Fibroblast of lung (primary cell): ENCODE data around the gene RNFT1. TPM values are rescaled to one million over a fixed set of nuclear protein-coding genes. Genes with fewer than 3 reads are reported as not detected.

Experiments used
- DNase-seq, 2 donors: peaks; one replicate each; pipeline versions ENCODE4 v3.0.0 to v3.0.0-alpha.2; 2010; ENCODE audit warnings: low read depth in 2 of 2
- H2AFZ ChIP-seq: 2 replicates; pipeline ENCODE4 v1.5.1; 2012; ENCODE audit warnings: low read length, control low read depth, inconsistent platforms
- H3K27ac ChIP-seq: 2 replicates; pipeline ENCODE4 v1.5.1; 2011; ENCODE audit warnings: low read length, control low read depth; ENCODE audit not compliant: insufficient read depth
- H3K27me3 ChIP-seq: 2 replicates; pipeline ENCODE4 v1.5.1; 2011; ENCODE audit warnings: mild to moderate bottlenecking, low read length; ENCODE audit not compliant: control insufficient read depth, insufficient read depth
- H3K36me3 ChIP-seq: 2 replicates; pipeline ENCODE4 v1.5.1; 2011; ENCODE audit warnings: low read length; ENCODE audit not compliant: control insufficient read depth, insufficient read depth
- H3K4me1 ChIP-seq: 2 replicates; pipeline ENCODE4 v1.5.1; 2011; ENCODE audit warnings: low read length; ENCODE audit not compliant: control insufficient read depth, insufficient read depth; ENCODE audit errors: extremely low read depth
- H3K4me2 ChIP-seq: 2 replicates; pipeline ENCODE4 v1.5.1; 2011; ENCODE audit warnings: low read length, control low read depth; ENCODE audit not compliant: insufficient read depth; ENCODE audit errors: extremely low read depth
- H3K4me3 ChIP-seq, 4 experiments: fragments of 200-600 bp in 1 of 4; sonication (generic) in 1 of 4; replicated peaks in 1 of 4; 2 replicates each; pipeline ENCODE4 v1.5.1; 2011 to 2016; ENCODE audit warnings: low read length in 4 of 4, low read depth in 3 of 4, mild to moderate bottlenecking in 3 of 4, control low read depth in 2 of 4, inconsistent platforms in 1 of 4, mixed read lengths in 1 of 4; ENCODE audit not compliant: insufficient read depth in 1 of 4; ENCODE audit errors: control extremely low read depth in 1 of 4
- H3K79me2 ChIP-seq: 2 replicates; pipeline ENCODE4 v1.5.1; 2012; ENCODE audit warnings: mild to moderate bottlenecking, low read length, inconsistent platforms; ENCODE audit not compliant: control insufficient read depth, insufficient read depth
- H3K9ac ChIP-seq: 2 replicates; pipeline ENCODE4 v1.5.1; 2011; ENCODE audit warnings: mild to moderate bottlenecking, low read length, control low read depth; ENCODE audit not compliant: insufficient read depth
- H3K9me3 ChIP-seq: 2 replicates; pipeline ENCODE4 v1.5.1; 2012; ENCODE audit warnings: low read depth, low read length; ENCODE audit not compliant: control insufficient read depth, insufficient read depth
- H4K20me1 ChIP-seq: 2 replicates; pipeline ENCODE4 v1.5.1; 2011; ENCODE audit warnings: low read length; ENCODE audit not compliant: control insufficient read depth, insufficient read depth; ENCODE audit errors: extremely low read depth
- CTCF ChIP-seq, 2 donors: IDR thresholded peaks in 1 of 2; conservative IDR thresholded peaks in 1 of 2; 1 replicate in 1 of 2; 2 replicates in 1 of 2; pipeline ENCODE4 v1.5.1; 2011 to 2012; ENCODE audit warnings: low read length in 2 of 2, control low read depth in 1 of 2, inconsistent platforms in 1 of 2, low read depth in 1 of 2, mild to moderate bottlenecking in 1 of 2
- EZH2 ChIP-seq: IDR thresholded peaks from 2 replicates; pipeline ENCODE4 v1.5.1; 2012; ENCODE audit warnings: low read length, control low read depth, mild to moderate bottlenecking; ENCODE audit errors: missing control alignments
- polyA plus RNA-seq, 2 donors: library from polyadenylated mRNA; depleted of rRNA in 1 of 2; stranded (reverse) in 1 of 2; unstranded in 1 of 2; fragments of >200 nt; gene quantifications; 2 replicates each; pipeline ENCODE4 v1.2.1, GENCODE V29; 2011 to 2012; ENCODE audit warnings: missing spikeins in 1 of 2
- total RNA-seq: library from RNA; depleted of rRNA; stranded (reverse); fragments of >200 nt; gene quantifications from 2 replicates; pipeline ENCODE4 v1.2.1, GENCODE V29; 2014

The RNFT1 gene
- total and polyA plus RNA-seq, 2 donors (not counting 1 experiment from before 2014, with no cell fraction given) = 13.4 to 14.8 TPM

DNA sequence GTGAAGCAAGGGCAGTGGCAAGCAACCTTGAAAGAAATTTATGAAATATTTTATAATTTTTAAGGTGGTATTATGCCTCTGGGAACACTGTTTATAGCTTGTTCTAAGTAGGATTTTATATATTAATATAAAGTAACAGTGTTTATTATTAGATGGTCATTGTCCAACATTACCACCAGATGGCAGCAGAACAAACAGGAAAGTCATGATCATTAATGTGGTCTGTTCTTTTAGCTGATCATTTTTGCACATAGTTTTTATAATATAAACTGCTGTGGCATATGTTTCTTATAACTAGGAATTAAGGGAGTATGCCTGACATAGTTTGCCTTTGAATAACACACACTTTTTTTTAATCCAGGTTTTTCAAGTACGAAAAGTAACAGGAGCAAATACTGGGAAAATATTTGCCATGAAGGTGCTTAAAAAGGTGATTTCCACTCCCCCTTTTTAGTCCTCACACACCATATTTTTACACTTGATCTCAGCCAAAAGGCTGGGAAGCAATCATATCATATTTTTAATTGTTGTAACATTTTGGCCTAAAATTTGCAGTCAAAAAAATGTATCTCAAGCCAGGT is 50.2 kb downstream of the RNFT1 start:
- Histone ChIP-seq H3K27me3 (no peaks in the 10 kb centered on the region), H3K79me2 (no peaks in the 10 kb centered on the region), H2AFZ (no peak overlapping the region), H4K20me1 (no peaks in the 10 kb centered on the region), H3K4me2 (no peak overlapping the region), H3K36me3 (peaks cover 4% of the 10 kb centered on the region), H3K4me3 (no peak overlapping the region), H3K9me3 (no peaks in the 10 kb centered on the region), H3K4me1 (no peaks in the 10 kb centered on the region), H3K27ac (no peak overlapping the region), H3K9ac (no peak overlapping the region)
- DNase-seq = peak; percentile 33 to 69
- TF ChIP-seq EZH2 = no peak
- peak; percentile 34 to 55 for TF ChIP-seq CTCF (conservative IDR thresholded peaks at IDR 0.05 in 1 of 2, IDR thresholded peaks at IDR 0.05 in 1 of 2; ENCODE audit: low read depth in 1 of 2, low read length in 2 of 2)

DNA sequence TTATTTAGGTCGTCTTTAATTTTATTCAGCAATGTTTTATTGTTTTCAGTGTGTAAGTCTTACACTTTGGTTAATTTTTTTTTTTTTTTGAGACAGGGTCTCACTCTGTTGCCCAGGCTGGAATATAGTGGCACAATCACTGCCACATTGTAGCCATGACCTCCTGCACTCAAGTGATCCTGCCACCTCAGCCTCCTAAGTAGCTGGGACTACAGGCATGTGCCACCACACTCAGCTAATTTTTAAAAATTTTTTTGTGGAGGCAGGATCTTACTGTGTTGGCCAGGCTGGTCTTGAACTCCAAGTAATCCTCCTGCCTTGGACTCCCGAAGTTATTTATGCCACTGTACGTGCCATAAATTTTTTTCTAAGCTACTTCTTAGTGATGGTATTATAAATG is 57.1 kb downstream of the RNFT1 start:
- H3K4me1 ChIP-seq = no peaks in the 10 kb centered on the region
- H3K9ac ChIP-seq = no peak overlapping the region
- no peak overlapping the region for H2AFZ ChIP-seq
- H3K27me3 ChIP-seq = no peaks in the 10 kb centered on the region
- no peaks in the 10 kb centered on the region for H3K9me3 ChIP-seq
- TF ChIP-seq EZH2 = no peak
- no peak overlapping the region for H3K27ac ChIP-seq
- H3K79me2 ChIP-seq = peaks cover 16% of the 10 kb centered on the region
- H3K4me2 ChIP-seq = no peak overlapping the region
- H3K36me3 ChIP-seq = no peaks in the 10 kb centered on the region
- H4K20me1 ChIP-seq = no peaks in the 10 kb centered on the region
- H3K4me3 ChIP-seq = no peak overlapping the region
- no peak for DNase-seq

DNA sequence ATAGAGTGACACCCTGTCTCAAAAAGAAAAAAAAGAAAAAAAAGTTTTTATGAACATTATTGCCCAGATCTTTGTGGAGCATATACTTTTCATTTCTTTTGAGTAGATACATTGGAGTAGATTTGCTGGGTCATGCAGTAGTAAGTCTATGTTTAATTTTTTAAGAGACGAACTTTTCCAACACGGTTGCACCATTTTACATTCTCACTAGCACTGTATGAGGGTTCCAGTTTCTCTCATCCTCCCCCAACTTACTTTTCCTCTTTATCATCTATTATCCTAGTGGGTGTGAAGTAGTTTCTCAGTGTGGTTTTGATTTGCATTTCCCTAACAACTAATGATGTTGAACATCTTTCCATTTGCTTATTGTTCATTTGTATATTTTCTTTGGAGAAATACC is 61.1 kb downstream of the RNFT1 start:
- H3K9me3 ChIP-seq = no peaks in the 10 kb centered on the region
- no peak overlapping the region for H2AFZ ChIP-seq
- no peak for DNase-seq
- H3K27ac ChIP-seq = no peak overlapping the region
- H3K79me2 ChIP-seq = peaks cover 34% of the 10 kb centered on the region
- no peaks in the 10 kb centered on the region for H3K4me1 ChIP-seq
- H3K4me2 ChIP-seq = no peak overlapping the region
- no peaks in the 10 kb centered on the region for H4K20me1 ChIP-seq
- TF ChIP-seq CTCF (conservative IDR thresholded peaks at IDR 0.05 in 1 of 2, IDR thresholded peaks at IDR 0.05 in 1 of 2; ENCODE audit: low read depth in 1 of 2, low read length in 2 of 2) (no peak), EZH2 (no peak)
- no peak overlapping the region for H3K9ac ChIP-seq
- no peak overlapping the region for H3K4me3 ChIP-seq
- no peaks in the 10 kb centered on the region for H3K36me3 ChIP-seq
- no peaks in the 10 kb centered on the region for H3K27me3 ChIP-seq

Other genes starting within 250 kb of the RNFT1 start
- 4.6 and 5.6 TPM in 2 replicates for gene TUBD1, start 71.8 kb downstream of the RNFT1 start, total RNA-seq
- gene TUBD1, start 71.8 kb downstream of the RNFT1 start, polyA plus RNA-seq = 3.6 TPM in 2 replicates
- 21.3 and 21.6 TPM in 2 replicates for gene RPS6KB1, start 71.6 kb downstream of the RNFT1 start, total RNA-seq
- 14.8 and 16.0 TPM in 2 replicates for gene RPS6KB1, start 71.6 kb downstream of the RNFT1 start, polyA plus RNA-seq
- gene HEATR6, start 114.2 kb upstream of the RNFT1 start, total RNA-seq = 15.4 and 20.3 TPM in 2 replicates
- 16.6 and 17.8 TPM in 2 replicates for gene HEATR6, start 114.2 kb upstream of the RNFT1 start, polyA plus RNA-seq
- under 0.01 TPM in 1 of 2 replicates, not detected in the other for gene CA4, start 185.2 kb upstream of the RNFT1 start, total RNA-seq
- not detected in 2 replicates for gene CA4, start 185.2 kb upstream of the RNFT1 start, polyA plus RNA-seq